ENCODE measurements around the gene TMIE.

TMIE gene

GRCh38 chr3:46701181-46701939 lies at the start of gene TMIE:
TSS of gene TMIE (plus strand) at chr3:46701392. CDS start at chr3:46701488, 96 bp downstream.
- no peak for ATAC-seq
- H3K36me3 Mint-ChIP-seq: no peaks in the 10 kb centered on the region
- no peak within 1 kb of the TSS for H3K4me3 Mint-ChIP-seq
- H3K4me1 Mint-ChIP-seq: no peaks in the 10 kb centered on the region
- no peak within 1 kb of the TSS for H3K27ac Mint-ChIP-seq
- no peak for DNase-seq (ENCODE audit: low spot score in 2 of 2)
- no peaks in the 10 kb centered on the region for H3K9me3 Mint-ChIP-seq

- no peaks in the 10 kb centered on the region for H3K36me3 Mint-ChIP-seq
- no peaks in the 10 kb centered on the region for H3K4me1 Mint-ChIP-seq
- ATAC-seq (no peak), DNase-seq (ENCODE audit: low spot score in 2 of 2) (no peak)
- no peaks in the 10 kb centered on the region for H3K9me3 Mint-ChIP-seq
- no peak overlapping the region for H3K4me3 Mint-ChIP-seq
- H3K27ac Mint-ChIP-seq: no peak overlapping the region
These were observed 45.9 kb upstream of the TMIE start for GRCh38 chr3:46655271-46655670.

- H3K4me3 Mint-ChIP-seq: no peak overlapping the region
- DNase-seq (ENCODE audit: low spot score in 2 of 2): no peak
- no peaks in the 10 kb centered on the region for H3K36me3 Mint-ChIP-seq
- ATAC-seq: no peak
- no peaks in the 10 kb centered on the region for H3K4me1 Mint-ChIP-seq
- H3K9me3 Mint-ChIP-seq: no peaks in the 10 kb centered on the region
- no peak overlapping the region for H3K27ac Mint-ChIP-seq
These were observed 44.2 kb upstream of the TMIE start for GRCh38 chr3:46656778-46657556.

- no peak overlapping the region for H3K4me3 Mint-ChIP-seq
- H3K27ac Mint-ChIP-seq: no peak overlapping the region
- H3K36me3 Mint-ChIP-seq: no peaks in the 10 kb centered on the region
- no peak for ATAC-seq
- no peak for DNase-seq (ENCODE audit: low spot score in 2 of 2)
- no peaks in the 10 kb centered on the region for H3K4me1 Mint-ChIP-seq
- H3K9me3 Mint-ChIP-seq: no peaks in the 10 kb centered on the region
These were observed 41.9 kb upstream of the TMIE start for GRCh38 chr3:46659285-46659684.

- DNase-seq (ENCODE audit: low spot score in 2 of 2) (no peak), ATAC-seq (no peak)
- no peaks in the 10 kb centered on the region for H3K4me1 Mint-ChIP-seq
- no peaks in the 10 kb centered on the region for H3K9me3 Mint-ChIP-seq
- no peaks in the 10 kb centered on the region for H3K36me3 Mint-ChIP-seq
- no peak overlapping the region for H3K27ac Mint-ChIP-seq
- H3K4me3 Mint-ChIP-seq: no peak overlapping the region
These were observed 41.2 kb upstream of the TMIE start for GRCh38 chr3:46660003-46660402.

GRCh38 chr3:46660543-46661523 lies 40.4 kb upstream of the TMIE start:
- no peak for ATAC-seq
- no peak overlapping the region for H3K27ac Mint-ChIP-seq
- DNase-seq (ENCODE audit: low spot score in 2 of 2): no peak
- H3K4me1 Mint-ChIP-seq: no peaks in the 10 kb centered on the region
- no peaks in the 10 kb centered on the region for H3K9me3 Mint-ChIP-seq
- no peaks in the 10 kb centered on the region for H3K36me3 Mint-ChIP-seq
- H3K4me3 Mint-ChIP-seq: no peak overlapping the region

- Mint-ChIP-seq H3K4me3 (no peak overlapping the region), H3K36me3 (no peaks in the 10 kb centered on the region), H3K9me3 (no peaks in the 10 kb centered on the region), H3K27ac (no peak overlapping the region), H3K4me1 (no peaks in the 10 kb centered on the region)
- ATAC-seq: no peak
- no peak for DNase-seq (ENCODE audit: low spot score in 2 of 2)
These were observed 39.1 kb upstream of the TMIE start for GRCh38 chr3:46661776-46662766.

- no peak overlapping the region for H3K4me3 Mint-ChIP-seq
- H3K36me3 Mint-ChIP-seq: no peaks in the 10 kb centered on the region
- DNase-seq (ENCODE audit: low spot score in 2 of 2): no peak
- no peak for ATAC-seq
- H3K9me3 Mint-ChIP-seq: no peaks in the 10 kb centered on the region
- no peaks in the 10 kb centered on the region for H3K4me1 Mint-ChIP-seq
- no peak overlapping the region for H3K27ac Mint-ChIP-seq
These were observed 38.2 kb upstream of the TMIE start for GRCh38 chr3:46662771-46663551.

GRCh38 chr3:46663591-46664135 lies 37.5 kb upstream of the TMIE start:
- ATAC-seq: no peak
- H3K4me1 Mint-ChIP-seq: no peaks in the 10 kb centered on the region
- no peaks in the 10 kb centered on the region for H3K36me3 Mint-ChIP-seq
- DNase-seq (ENCODE audit: low spot score in 2 of 2): no peak
- H3K27ac Mint-ChIP-seq: no peak overlapping the region
- no peak overlapping the region for H3K4me3 Mint-ChIP-seq
- no peaks in the 10 kb centered on the region for H3K9me3 Mint-ChIP-seq

- no peaks in the 10 kb centered on the region for H3K36me3 Mint-ChIP-seq
- ATAC-seq (no peak), DNase-seq (ENCODE audit: low spot score in 2 of 2) (no peak)
- no peaks in the 10 kb centered on the region for H3K9me3 Mint-ChIP-seq
- no peaks in the 10 kb centered on the region for H3K4me1 Mint-ChIP-seq
- no peak overlapping the region for H3K4me3 Mint-ChIP-seq
- no peak overlapping the region for H3K27ac Mint-ChIP-seq
These were observed 36.8 kb upstream of the TMIE start for GRCh38 chr3:46664188-46664970.

GRCh38 chr3:46664971-46665762 lies 36.0 kb upstream of the TMIE start:
- Mint-ChIP-seq H3K9me3 (no peaks in the 10 kb centered on the region), H3K27ac (no peak overlapping the region), H3K4me3 (no peak overlapping the region), H3K36me3 (no peaks in the 10 kb centered on the region), H3K4me1 (no peaks in the 10 kb centered on the region)
- DNase-seq (ENCODE audit: low spot score in 2 of 2): no peak
- ATAC-seq: no peak

- no peak for DNase-seq (ENCODE audit: low spot score in 2 of 2)
- H3K36me3 Mint-ChIP-seq: no peaks in the 10 kb centered on the region
These were observed 35.3 kb upstream of the TMIE start for GRCh38 chr3:46665763-46666452.

More at GRCh38 chr3:46665763-46666452, 35.3 kb upstream of the TMIE start:
- ATAC-seq: no peak
- Mint-ChIP-seq H3K4me3 (no peak overlapping the region), H3K9me3 (no peaks in the 10 kb centered on the region), H3K27ac (no peak overlapping the region), H3K4me1 (no peaks in the 10 kb centered on the region)

Data from stimulated activated effector memory CD8-positive, alpha-beta T cell treated with anti-CD3 and anti-CD28 coated beads, Interleukin-12 subunit alpha, Interleukin-12 subunit beta, amount 100 ng/mL, for 72 hours (primary cell).